Sigmoid colon (tissue), 7 donors: Measurements from ENCODE around the gene C11orf68. TPM values are rescaled to one million over a fixed set of nuclear protein-coding genes. Genes with fewer than 3 reads are reported as not detected.

Source experiments
- DNase-seq: peaks from one replicate; pipeline ENCODE4 v3.0.0-alpha.2; 2019
- H3K27ac ChIP-seq, 4 donors: fragments of 200-600 bp; sonication (generic); one replicate each; pipeline ENCODE4 v1.5.1; 2016 to 2019; ENCODE audit warnings: mild to moderate bottlenecking in 1 of 4
- H3K27me3 ChIP-seq, 3 donors: fragments of 200-600 bp; sonication (generic); one replicate each; pipeline ENCODE4 v1.5.1; 2019; ENCODE audit warnings: mild to moderate bottlenecking in 1 of 3
- H3K36me3 ChIP-seq, 4 donors: fragments of 200-600 bp; sonication (generic); one replicate each; pipeline ENCODE4 v1.5.1; 2016 to 2019
- H3K4me1 ChIP-seq, 4 donors: fragments of 200-600 bp; sonication (generic); one replicate each; pipeline ENCODE4 v1.5.1; 2017 to 2019
- H3K4me3 ChIP-seq, 4 donors: fragments of 200-600 bp; sonication (generic); one replicate each; pipeline ENCODE4 v1.5.1; 2017 to 2019; ENCODE audit warnings: mild to moderate bottlenecking in 2 of 4, moderate library complexity in 1 of 4
- H3K9me3 ChIP-seq, 4 donors: fragments of 200-600 bp in 3 of 4; sonication (generic) in 3 of 4; one replicate each; pipeline versions ENCODE4 v1.5.1 to v1.6.1; 2013 to 2019
- CTCF ChIP-seq, 4 experiments: fragments of 450-650 bp in 3 of 4; fragments of 200-600 bp in 1 of 4; IDR thresholded peaks; one replicate each; pipeline ENCODE4 v1.5.1; 2016 to 2019; ENCODE audit warnings: antibody characterized with exemption in 4 of 4, mild to moderate bottlenecking in 3 of 4, moderate library complexity in 2 of 4
- EP300 ChIP-seq, 4 donors: sonication (generic); formaldehyde crosslinking; IDR thresholded peaks; one replicate each; pipeline ENCODE4 v1.6.1; 2017; ENCODE audit warnings: antibody characterized with exemption in 4 of 4
- POLR2A ChIP-seq, 2 donors: fragments of 450-650 bp; IDR thresholded peaks; one replicate each; pipeline ENCODE4 v1.6.1; 2016; ENCODE audit warnings: antibody characterized with exemption in 2 of 2, mild to moderate bottlenecking in 2 of 2, moderate library complexity in 2 of 2
- POLR2AphosphoS5 ChIP-seq, 4 donors: sonication (generic); formaldehyde crosslinking; IDR thresholded peaks; one replicate each; pipeline ENCODE4 v1.6.1; 2017; ENCODE audit warnings: antibody characterized with exemption in 4 of 4
- WGBS, 2 donors: extraction: QIAGEN DNeasy Blood & Tissue Kit; methylation state at CpG; one replicate each; pipeline ENCODE4 v1.1.7; 2013; 5-methylcytosine and 5-hydroxymethylcytosine counted together
- intact Hi-C: fragments of 100-400 bp; cut with DNase I; formaldehyde crosslinking; loops from one replicate; pipeline ENCODE4 v1.15.1; 2023
- polyA plus RNA-seq, 3 donors: library from polyadenylated mRNA; stranded (reverse); fragments of 200-250 nt; gene quantifications; one replicate each; pipeline ENCODE4 v1.2.3, GENCODE V29; 2013
- total RNA-seq, 4 donors: library from RNA; depleted of rRNA; stranded (reverse); fragments of >200 nt; gene quantifications; one replicate each; pipeline ENCODE4 v1.1.0, GENCODE V29; 2016
- donor health status: healthy with polysubstance abuse.
- donor health status: Bipolar disorder and iron deficiency.
- donor health status: healthy.

Gene C11orf68
- total and polyA plus RNA-seq, 7 donors, result 22.1 to 36.3 (median 24.0) TPM

- no peak for TF ChIP-seq POLR2A (IDR thresholded peaks at IDR 0.05)
- peak in 2 of 4 donors; percentile 10 to 82 for TF ChIP-seq EP300 (IDR thresholded peaks at IDR 0.05)
- peak; percentile 57 to 91 (median 66) for TF ChIP-seq POLR2AphosphoS5 (IDR thresholded peaks at IDR 0.05)
- no peak for TF ChIP-seq CTCF (IDR thresholded peaks at IDR 0.05)
- H3K4me3 ChIP-seq, result no peak overlapping the region
- H3K9me3 ChIP-seq, result no peaks in the 10 kb centered on the region
- H3K36me3 ChIP-seq, result peaks cover 0 to 10% (median 0%) of the 10 kb centered on the region in 4 donors
- WGBS, 2 donors, result 52 to 69% methylated on average over 13 of the region's 13 CpGs
- peak overlapping the region; percentile 94 to 99 (median 96) for H3K27ac ChIP-seq
- DNase-seq, result peak; percentile 97
- H3K27me3 ChIP-seq, result no peaks in the 10 kb centered on the region
- intact Hi-C loops, result loop anchor here (2.0 to 5.0 kb wide), 2 partner anchors 15 to 59 kb away; partner anchors contain the start of genes CFL1 and FOSL1
- H3K4me1 ChIP-seq, result peaks cover 0 to 66% (median 59%) of the 10 kb centered on the region in 4 donors
These were observed 3.0 kb downstream of the C11orf68 start for GRCh38 chr11:65915821-65916251.

DNA sequence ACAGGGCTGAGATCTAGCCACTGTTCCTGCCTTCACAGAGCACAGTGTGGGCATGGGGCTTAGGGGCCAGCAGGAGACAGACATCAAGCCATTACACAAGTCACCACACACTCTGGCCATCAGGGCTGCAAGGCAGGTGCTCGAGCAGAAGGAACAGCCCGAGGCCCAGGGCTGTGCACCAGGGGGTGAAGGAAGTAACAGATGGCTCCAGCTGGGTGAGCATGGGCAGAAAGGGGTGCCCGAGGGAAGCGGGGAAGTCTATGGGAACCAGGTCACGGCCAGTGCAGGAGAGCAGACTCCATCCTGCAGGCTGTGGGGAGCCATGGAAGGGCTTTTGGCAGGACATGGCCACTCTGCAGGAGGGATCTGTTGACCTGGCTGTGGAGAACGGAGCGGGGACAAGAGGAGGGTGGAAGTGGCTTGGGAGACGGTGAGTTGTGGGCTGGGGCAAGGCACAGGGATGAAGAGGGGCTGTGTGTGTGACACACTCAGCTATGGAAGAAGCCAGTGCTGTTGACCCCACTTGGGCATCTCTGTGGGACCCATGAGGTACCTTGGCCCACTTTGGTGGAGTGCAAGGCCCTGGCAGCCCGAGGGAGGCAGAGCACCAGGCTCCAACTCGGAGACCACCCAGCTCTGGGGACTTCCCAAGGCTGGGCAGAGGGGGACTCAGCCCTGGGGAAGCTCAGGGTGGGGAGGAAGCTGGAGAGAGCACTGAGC is 3.6 kb downstream of the C11orf68 start:
- Histone ChIP-seq H3K36me3 (peaks cover 0 to 5% (median 0%) of the 10 kb centered on the region in 4 donors), H3K9me3 (no peaks in the 10 kb centered on the region), H3K4me1 (peaks cover 0 to 60% (median 53%) of the 10 kb centered on the region in 4 donors), H3K27me3 (no peaks in the 10 kb centered on the region), H3K4me3 (no peak overlapping the region), H3K27ac (peak overlapping the region; percentile 94 to 99 (median 96))
- 66 to 67% methylated on average over 10 of the region's 10 CpGs for WGBS, 2 donors
- intact Hi-C loops, result loop anchor here (2.0 to 5.0 kb wide), 2 partner anchors 14 to 58 kb away; partner anchors contain the start of genes CFL1 and FOSL1
- no peak for DNase-seq
- TF ChIP-seq CTCF (IDR thresholded peaks at IDR 0.05), result no peak
- no peak for TF ChIP-seq POLR2A (IDR thresholded peaks at IDR 0.05)

- H3K4me1 ChIP-seq, result peaks cover 0 to 50% (median 45%) of the 10 kb centered on the region in 4 donors
These were observed 6.0 kb downstream of the C11orf68 start for GRCh38 chr11:65912845-65913244.

GRCh38 chr11:65911682-65912568 is 6.9 kb downstream of the C11orf68 start:
- peaks cover 0 to 41% (median 36%) of the 10 kb centered on the region in 4 donors for H3K4me1 ChIP-seq
- H3K36me3 ChIP-seq, result peaks cover 0 to 1% (median 0%) of the 10 kb centered on the region in 4 donors
- H3K27ac ChIP-seq, result peak overlapping the region in 3 of 4 donors; percentile 21 to 33 (median 21)
- H3K9me3 ChIP-seq, result no peaks in the 10 kb centered on the region
- TF ChIP-seq CTCF (IDR thresholded peaks at IDR 0.05) (no peak), POLR2A (IDR thresholded peaks at IDR 0.05) (no peak), POLR2AphosphoS5 (IDR thresholded peaks at IDR 0.05) (peak in 2 of 4 donors; percentile 27), EP300 (IDR thresholded peaks at IDR 0.05) (no peak)
- intact Hi-C loops, result no loop called here
- DNase-seq, result peak; percentile 85
- 21 to 33% methylated on average over 14 of the region's 14 CpGs for WGBS, 2 donors
- no peak overlapping the region for H3K4me3 ChIP-seq
- H3K27me3 ChIP-seq, result no peaks in the 10 kb centered on the region

More at GRCh38 chr11:65912845-65913244, 6.0 kb downstream of the C11orf68 start:
- TF ChIP-seq CTCF (IDR thresholded peaks at IDR 0.05) (no peak), POLR2A (IDR thresholded peaks at IDR 0.05) (no peak), POLR2AphosphoS5 (IDR thresholded peaks at IDR 0.05) (no peak), EP300 (IDR thresholded peaks at IDR 0.05) (no peak)
- Histone ChIP-seq H3K4me3 (no peak overlapping the region), H3K9me3 (no peaks in the 10 kb centered on the region), H3K27ac (peak overlapping the region in 2 of 4 donors; percentile 10 to 45), H3K36me3 (peaks cover 0 to 5% (median 0%) of the 10 kb centered on the region in 4 donors), H3K27me3 (no peaks in the 10 kb centered on the region)
- no peak for DNase-seq
- 71 to 77% methylated on average over 4 of the region's 4 CpGs for WGBS, 2 donors
- intact Hi-C loops, result no loop called here
